Stimulated activated CD8-positive, alpha-beta memory T cell treated with anti-CD3 and anti-CD28 coated beads, Interleukin-15, amount 100 ng/mL, for 24 hours (primary cell): ENCODE results near the gene TERT.
"Not testable (repeated sequence)": the region's sequence is repeated elsewhere in the genome, so short reads cannot be mapped to it uniquely, and the experiment has no call there.

Experiments used
- DNase-seq: peaks from one replicate; pipeline ENCODE4 v3.0.0-alpha.2; 2020; ENCODE audit warnings: low read depth

TERT gene

GRCh38 chr5:1278656-1279442 is 16.0 kb downstream of the TERT start:
- no peak for DNase-seq

- no peak for DNase-seq
These were observed 16.7 kb downstream of the TERT start for GRCh38 chr5:1278216-1278615.

- no peak for DNase-seq
These were observed 17.1 kb downstream of the TERT start for GRCh38 chr5:1277781-1278180.

GRCh38 chr5:1277331-1277730 is 17.5 kb downstream of the TERT start:
- DNase-seq: no peak

GRCh38 chr5:1276930-1277329 is 17.9 kb downstream of the TERT start:
- no peak for DNase-seq

- not testable (repeated sequence) for DNase-seq
These were observed 19.2 kb downstream of the TERT start for GRCh38 chr5:1275397-1276391.

- no peak for DNase-seq
These were observed 20.4 kb downstream of the TERT start for GRCh38 chr5:1274471-1274870.

- no peak for DNase-seq
These were observed 21.1 kb downstream of the TERT start for GRCh38 chr5:1273745-1274144.

- no peak for DNase-seq
These were observed 22.7 kb downstream of the TERT start for GRCh38 chr5:1272201-1272600.

- no peak for DNase-seq
These were observed 23.6 kb downstream of the TERT start for GRCh38 chr5:1270933-1271914.

- no peak for DNase-seq
These were observed 24.4 kb downstream of the TERT start for GRCh38 chr5:1270426-1270825.

GRCh38 chr5:1268666-1269065 is 26.2 kb downstream of the TERT start:
- DNase-seq: no peak

GRCh38 chr5:1268056-1268455 is 26.8 kb downstream of the TERT start:
- no peak for DNase-seq

- DNase-seq: not testable (repeated sequence)
These were observed 27.4 kb downstream of the TERT start for GRCh38 chr5:1267464-1267863.

- DNase-seq: no peak
These were observed 28.1 kb downstream of the TERT start for GRCh38 chr5:1266791-1267190.

- no peak for DNase-seq
These were observed 29.1 kb downstream of the TERT start for GRCh38 chr5:1265461-1266455.

GRCh38 chr5:1265026-1265425 is 29.8 kb downstream of the TERT start:
- no peak for DNase-seq

GRCh38 chr5:1264211-1264610 is 30.7 kb downstream of the TERT start:
- DNase-seq: no peak

GRCh38 chr5:1262381-1262780 is 32.5 kb downstream of the TERT start:
- no peak for DNase-seq

- DNase-seq: no peak
These were observed 33.2 kb downstream of the TERT start for GRCh38 chr5:1261643-1262042.
